HepG2 (cell line): ENCODE results near the gene STIM1. TPM values are rescaled to one million over a fixed set of nuclear protein-coding genes. Genes with fewer than 3 reads are reported as not detected.
A peak's percentile ranks its signal among the peaks of the same experiment; 100 is the strongest.

ENCODE experiments used
- HOXA3 ChIP-seq: sonication (generic); formaldehyde crosslinking; IDR thresholded peaks from 2 replicates; pipeline ENCODE4 v1.5.0; 2020; ENCODE audit warnings: missing genetic modification reagents
- LCORL ChIP-seq, 2 experiments: fragments of 450-650 bp in 1 of 2; sonication (generic) in 1 of 2; formaldehyde crosslinking in 1 of 2; IDR thresholded peaks; 2 replicates each; pipeline versions ENCODE4 v1.5.0 to v1.6.1; 2017 to 2020; ENCODE audit warnings: antibody characterized with exemption in 1 of 2, missing genetic modification reagents in 1 of 2
- NPAS2 ChIP-seq: sonication (generic); formaldehyde crosslinking; IDR thresholded peaks from 2 replicates; pipeline ENCODE4 v1.8.0; 2022; ENCODE audit warnings: mild to moderate bottlenecking, missing genetic modification reagents, borderline replicate concordance
- PAX8 ChIP-seq: sonication (generic); formaldehyde crosslinking; IDR thresholded peaks from 2 replicates; pipeline ENCODE4 v1.8.0; 2022; ENCODE audit warnings: mild to moderate bottlenecking, missing genetic modification reagents, borderline replicate concordance
- PHF5A ChIP-seq: IDR thresholded peaks from one replicate; pipeline ENCODE4 v1.6.1; 2018; ENCODE audit warnings: low read depth, missing genetic modification reagents; ENCODE audit not compliant: unreplicated experiment
- SMARCE1 ChIP-seq: fragments of 450-650 bp; IDR thresholded peaks from 2 replicates; pipeline ENCODE4 v1.6.1; 2017; ENCODE audit warnings: borderline replicate concordance
- SOX13 ChIP-seq, 3 experiments: fragments of 450-650 bp in 1 of 3; sonication (generic) in 1 of 3; formaldehyde crosslinking in 1 of 3; IDR thresholded peaks in 2 of 3; conservative IDR thresholded peaks in 1 of 3; 2 replicates each; pipeline versions ENCODE4 v1.5.0 to v1.6.1; 2016 to 2020; ENCODE audit warnings: antibody characterized with exemption in 1 of 3, mild to moderate bottlenecking in 1 of 3, missing compliant biosample characterization in 1 of 3, missing genetic modification reagents in 1 of 3, moderate library complexity in 1 of 3
- ZNF329 ChIP-seq: sonication (generic); formaldehyde crosslinking; IDR thresholded peaks from 2 replicates; pipeline ENCODE4 v1.9.0; 2021; ENCODE audit warnings: low read depth, mild to moderate bottlenecking, missing genetic modification reagents
- ZNF354B ChIP-seq: sonication (generic); formaldehyde crosslinking; IDR thresholded peaks from 2 replicates; pipeline ENCODE4 v1.8.0; 2022; ENCODE audit warnings: mild to moderate bottlenecking, missing genetic modification reagents
- ZNF484 ChIP-seq: sonication (generic); formaldehyde crosslinking; IDR thresholded peaks from 2 replicates; pipeline ENCODE4 v1.5.1; 2020; ENCODE audit warnings: mild to moderate bottlenecking, low read depth, missing genetic modification reagents, borderline replicate concordance
- polyA plus RNA-seq, 8 experiments: library from polyadenylated mRNA; depleted of rRNA in 3 of 8; stranded (reverse) in 7 of 8; unstranded in 1 of 8; fragments of >200 nt; fragmentation: Illumina TruSeq in 4 of 8; extraction: Trizol in 4 of 8; gene quantifications; 2 replicates each; pipeline versions ENCODE4 v1.2.1 to v1.2.3, GENCODE V29; 2011 to 2016; ENCODE audit warnings: low read depth in 4 of 8, missing spikeins in 1 of 8, mixed read lengths in 1 of 8; ENCODE audit not compliant: insufficient read depth in 1 of 8
- total RNA-seq, 5 experiments: library from RNA; depleted of rRNA; stranded (reverse); fragments of >200 nt; fragmentation: Illumina TruSeq; extraction: Trizol; gene quantifications; 2 replicates each; pipeline ENCODE4 v1.2.3, GENCODE V29; 2016; ENCODE audit warnings: low read depth in 1 of 5
- TF ChIP-seq, protein P1 (sequence below): sonication (generic); IDR thresholded peaks from 2 replicates; pipeline ENCODE4 v1.6.1; 2016; ENCODE audit warnings: low read depth, borderline replicate concordance
- TF ChIP-seq, protein P2 (sequence below): sonication (generic); formaldehyde crosslinking; IDR thresholded peaks from 2 replicates; pipeline ENCODE4 v1.8.1; 2023; ENCODE audit warnings: missing genetic modification reagents, inconsistent platforms, borderline replicate concordance
- TF ChIP-seq, protein P3 (sequence below): sonication (generic); formaldehyde crosslinking; IDR thresholded peaks from 2 replicates; pipeline ENCODE4 v1.4.0; 2020; ENCODE audit warnings: missing genetic modification reagents
- TF ChIP-seq, protein P4 (sequence below): sonication (generic); formaldehyde crosslinking; IDR thresholded peaks from 2 replicates; pipeline ENCODE4 v1.4.0; 2020; ENCODE audit warnings: missing genetic modification reagents

Gene STIM1
- total and polyA plus RNA-seq, 2 of the 13 experiments (the other 11 are each of a cell fraction or from before 2014, with no cell fraction given) = 19.2 to 28.5 TPM

DNA sequence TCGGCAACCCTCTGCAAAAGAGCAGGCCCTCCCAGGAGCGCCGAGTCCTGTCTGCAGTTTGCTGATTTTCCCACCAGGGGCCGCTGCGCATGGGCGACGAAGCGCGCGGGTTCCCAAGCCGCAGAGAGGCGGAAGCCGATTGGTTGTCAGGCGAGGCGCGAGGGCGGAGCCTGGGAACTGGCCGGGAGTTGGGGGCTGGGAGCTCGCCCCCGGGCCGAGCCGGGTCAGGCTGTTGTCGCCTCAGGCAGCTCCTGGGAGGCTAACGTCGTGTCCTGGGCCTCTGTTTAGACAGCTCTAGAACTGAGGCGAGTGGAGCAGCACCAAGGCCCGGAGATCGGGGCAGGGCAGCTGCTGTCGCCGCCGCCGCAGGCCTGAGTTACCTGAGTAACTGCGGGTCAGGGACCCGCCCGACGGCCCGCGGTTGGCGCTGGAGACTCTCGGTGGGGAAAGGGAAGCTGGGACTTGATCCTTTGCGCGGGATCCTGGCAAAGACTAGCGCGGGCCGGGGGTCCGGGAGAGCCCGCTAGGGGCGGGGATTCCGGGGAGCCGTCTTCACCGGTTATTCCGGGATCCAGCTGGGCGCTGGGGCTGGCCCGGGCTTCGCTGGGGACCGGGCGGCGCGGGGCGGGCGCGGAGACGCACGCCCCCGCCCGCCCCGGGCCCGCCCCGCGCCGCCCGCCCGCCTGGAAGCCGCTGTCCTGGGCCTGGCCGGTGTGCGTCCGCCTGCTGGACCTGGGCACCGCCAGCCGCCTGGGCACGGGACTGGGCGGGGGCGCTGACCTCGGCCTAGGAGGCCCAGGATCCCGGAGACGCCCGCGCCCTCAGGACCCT lies at the start of gene STIM1 (continued):
- TF ChIP-seq, protein P1, sequence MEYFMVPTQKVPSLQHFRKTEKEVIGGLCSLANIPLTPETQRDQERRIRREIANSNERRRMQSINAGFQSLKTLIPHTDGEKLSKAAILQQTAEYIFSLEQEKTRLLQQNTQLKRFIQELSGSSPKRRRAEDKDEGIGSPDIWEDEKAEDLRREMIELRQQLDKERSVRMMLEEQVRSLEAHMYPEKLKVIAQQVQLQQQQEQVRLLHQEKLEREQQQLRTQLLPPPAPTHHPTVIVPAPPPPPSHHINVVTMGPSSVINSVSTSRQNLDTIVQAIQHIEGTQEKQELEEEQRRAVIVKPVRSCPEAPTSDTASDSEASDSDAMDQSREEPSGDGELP = peak; percentile 50; the same call in 1 of the 2 replicates
- TF ChIP-seq, protein P2, sequence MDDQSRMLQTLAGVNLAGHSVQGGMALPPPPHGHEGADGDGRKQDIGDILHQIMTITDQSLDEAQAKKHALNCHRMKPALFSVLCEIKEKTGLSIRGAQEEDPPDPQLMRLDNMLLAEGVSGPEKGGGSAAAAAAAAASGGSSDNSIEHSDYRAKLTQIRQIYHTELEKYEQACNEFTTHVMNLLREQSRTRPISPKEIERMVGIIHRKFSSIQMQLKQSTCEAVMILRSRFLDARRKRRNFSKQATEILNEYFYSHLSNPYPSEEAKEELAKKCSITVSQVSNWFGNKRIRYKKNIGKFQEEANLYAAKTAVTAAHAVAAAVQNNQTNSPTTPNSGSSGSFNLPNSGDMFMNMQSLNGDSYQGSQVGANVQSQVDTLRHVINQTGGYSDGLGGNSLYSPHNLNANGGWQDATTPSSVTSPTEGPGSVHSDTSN (CRISPR knock-in tag) = 0 out of 2 replicates have a peak, but pooled peaks have one; percentile 52
- TF ChIP-seq SOX13 (IDR thresholded peaks at IDR 0.05) (no peak), SOX13 (CRISPR knock-in tag; conservative IDR thresholded peaks at IDR 0.05 in 1 of 2, IDR thresholded peaks at IDR 0.05 in 1 of 2) (peak in 1 of 2 experiments; percentile 39; a peak in 1 of 4 replicates), PAX8 (no peak), ZNF329 (CRISPR knock-in tag) (no peak), PHF5A (CRISPR knock-in tag) (no peak), NPAS2 (CRISPR knock-in tag) (no peak), HOXA3 (CRISPR knock-in tag) (peak; percentile 85), ZNF484 (CRISPR knock-in tag) (no peak), SMARCE1 (no peak), ZNF354B (CRISPR knock-in tag) (no peak), LCORL (IDR thresholded peaks at IDR 0.05) (no peak), LCORL (CRISPR knock-in tag; IDR thresholded peaks at IDR 0.05) (peak; percentile 71; the same call in 1 of the 2 replicates)
- TF ChIP-seq, protein P3, sequence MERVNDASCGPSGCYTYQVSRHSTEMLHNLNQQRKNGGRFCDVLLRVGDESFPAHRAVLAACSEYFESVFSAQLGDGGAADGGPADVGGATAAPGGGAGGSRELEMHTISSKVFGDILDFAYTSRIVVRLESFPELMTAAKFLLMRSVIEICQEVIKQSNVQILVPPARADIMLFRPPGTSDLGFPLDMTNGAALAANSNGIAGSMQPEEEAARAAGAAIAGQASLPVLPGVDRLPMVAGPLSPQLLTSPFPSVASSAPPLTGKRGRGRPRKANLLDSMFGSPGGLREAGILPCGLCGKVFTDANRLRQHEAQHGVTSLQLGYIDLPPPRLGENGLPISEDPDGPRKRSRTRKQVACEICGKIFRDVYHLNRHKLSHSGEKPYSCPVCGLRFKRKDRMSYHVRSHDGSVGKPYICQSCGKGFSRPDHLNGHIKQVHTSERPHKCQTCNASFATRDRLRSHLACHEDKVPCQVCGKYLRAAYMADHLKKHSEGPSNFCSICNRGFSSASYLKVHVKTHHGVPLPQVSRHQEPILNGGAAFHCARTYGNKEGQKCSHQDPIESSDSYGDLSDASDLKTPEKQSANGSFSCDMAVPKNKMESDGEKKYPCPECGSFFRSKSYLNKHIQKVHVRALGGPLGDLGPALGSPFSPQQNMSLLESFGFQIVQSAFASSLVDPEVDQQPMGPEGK (CRISPR knock-in tag) = peak; percentile 77
- TF ChIP-seq, protein P4, sequence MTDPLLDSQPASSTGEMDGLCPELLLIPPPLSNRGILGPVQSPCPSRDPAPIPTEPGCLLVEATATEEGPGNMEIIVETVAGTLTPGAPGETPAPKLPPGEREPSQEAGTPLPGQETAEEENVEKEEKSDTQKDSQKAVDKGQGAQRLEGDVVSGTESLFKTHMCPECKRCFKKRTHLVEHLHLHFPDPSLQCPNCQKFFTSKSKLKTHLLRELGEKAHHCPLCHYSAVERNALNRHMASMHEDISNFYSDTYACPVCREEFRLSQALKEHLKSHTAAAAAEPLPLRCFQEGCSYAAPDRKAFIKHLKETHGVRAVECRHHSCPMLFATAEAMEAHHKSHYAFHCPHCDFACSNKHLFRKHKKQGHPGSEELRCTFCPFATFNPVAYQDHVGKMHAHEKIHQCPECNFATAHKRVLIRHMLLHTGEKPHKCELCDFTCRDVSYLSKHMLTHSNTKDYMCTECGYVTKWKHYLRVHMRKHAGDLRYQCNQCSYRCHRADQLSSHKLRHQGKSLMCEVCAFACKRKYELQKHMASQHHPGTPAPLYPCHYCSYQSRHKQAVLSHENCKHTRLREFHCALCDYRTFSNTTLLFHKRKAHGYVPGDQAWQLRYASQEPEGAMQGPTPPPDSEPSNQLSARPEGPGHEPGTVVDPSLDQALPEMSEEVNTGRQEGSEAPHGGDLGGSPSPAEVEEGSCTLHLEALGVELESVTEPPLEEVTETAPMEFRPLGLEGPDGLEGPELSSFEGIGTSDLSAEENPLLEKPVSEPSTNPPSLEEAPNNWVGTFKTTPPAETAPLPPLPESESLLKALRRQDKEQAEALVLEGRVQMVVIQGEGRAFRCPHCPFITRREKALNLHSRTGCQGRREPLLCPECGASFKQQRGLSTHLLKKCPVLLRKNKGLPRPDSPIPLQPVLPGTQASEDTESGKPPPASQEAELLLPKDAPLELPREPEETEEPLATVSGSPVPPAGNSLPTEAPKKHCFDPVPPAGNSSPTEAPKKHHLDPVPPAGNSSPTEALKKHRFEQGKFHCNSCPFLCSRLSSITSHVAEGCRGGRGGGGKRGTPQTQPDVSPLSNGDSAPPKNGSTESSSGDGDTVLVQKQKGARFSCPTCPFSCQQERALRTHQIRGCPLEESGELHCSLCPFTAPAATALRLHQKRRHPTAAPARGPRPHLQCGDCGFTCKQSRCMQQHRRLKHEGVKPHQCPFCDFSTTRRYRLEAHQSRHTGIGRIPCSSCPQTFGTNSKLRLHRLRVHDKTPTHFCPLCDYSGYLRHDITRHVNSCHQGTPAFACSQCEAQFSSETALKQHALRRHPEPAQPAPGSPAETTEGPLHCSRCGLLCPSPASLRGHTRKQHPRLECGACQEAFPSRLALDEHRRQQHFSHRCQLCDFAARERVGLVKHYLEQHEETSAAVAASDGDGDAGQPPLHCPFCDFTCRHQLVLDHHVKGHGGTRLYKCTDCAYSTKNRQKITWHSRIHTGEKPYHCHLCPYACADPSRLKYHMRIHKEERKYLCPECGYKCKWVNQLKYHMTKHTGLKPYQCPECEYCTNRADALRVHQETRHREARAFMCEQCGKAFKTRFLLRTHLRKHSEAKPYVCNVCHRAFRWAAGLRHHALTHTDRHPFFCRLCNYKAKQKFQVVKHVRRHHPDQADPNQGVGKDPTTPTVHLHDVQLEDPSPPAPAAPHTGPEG (CRISPR knock-in tag) = peak; percentile 27; the same call in 1 of the 2 replicates
